ENCODE results near the gene BORCS8. TPM values are rescaled to one million over a fixed set of nuclear protein-coding genes. Genes with fewer than 3 reads are reported as not detected.

Gene BORCS8
- total and polyA plus RNA-seq, 2 of the 13 experiments (the other 11 are each of a cell fraction or from before 2014, with no cell fraction given), result 9.6 to 13.3 TPM

Small RNAs within 50 kb of the gene (small RNA-seq; reads per million reads assigned to genes)
- gene RNU6-1028P (ENCODE audit: insufficient read depth in 2 of 3, insufficient read length in 3 of 3, low read depth in 2 of 3, low replicate concordance in 1 of 3), result 0 reads per million in 3 experiments

Other genes starting within 250 kb of the BORCS8 start
- gene SUGP2, start 158.6 kb downstream of the BORCS8 start, total RNA-seq (2016; rRNA removed; fragmentation: Illumina TruSeq; extraction: Trizol), result 32.3 and 40.6 TPM in 2 replicates
- gene SUGP2, start 158.6 kb downstream of the BORCS8 start, polyA plus RNA-seq (2011; rRNA removed), result 57.7 and 63.4 TPM in 2 replicates
- gene ARMC6, start 158.5 kb downstream of the BORCS8 start, total RNA-seq (2016; rRNA removed; fragmentation: Illumina TruSeq; extraction: Trizol), result 36.8 and 42.7 TPM in 2 replicates
- gene ARMC6, start 158.5 kb downstream of the BORCS8 start, polyA plus RNA-seq (2011; rRNA removed), result 16.2 and 24.6 TPM in 2 replicates
- gene SLC25A42, start 128.2 kb downstream of the BORCS8 start, total RNA-seq (2016; rRNA removed; fragmentation: Illumina TruSeq; extraction: Trizol), result 13.5 and 18.3 TPM in 2 replicates
- gene SLC25A42, start 128.2 kb downstream of the BORCS8 start, polyA plus RNA-seq (2011; rRNA removed), result 12.8 and 13.0 TPM in 2 replicates
- gene TMEM161A, start 53.7 kb downstream of the BORCS8 start, total RNA-seq (2016; rRNA removed; fragmentation: Illumina TruSeq; extraction: Trizol), result 10.3 and 25.9 TPM in 2 replicates
- 31.4 and 42.7 TPM in 2 replicates for gene TMEM161A, start 53.7 kb downstream of the BORCS8 start, polyA plus RNA-seq (2011; rRNA removed)
- gene MEF2B, start 21.9 kb downstream of the BORCS8 start, total RNA-seq (2016; rRNA removed; fragmentation: Illumina TruSeq; extraction: Trizol), result 0.44 and 1.2 TPM in 2 replicates
- 1.7 and 2.3 TPM in 2 replicates for gene MEF2B, start 21.9 kb downstream of the BORCS8 start, polyA plus RNA-seq (2011; rRNA removed)
- gene RFXANK, start 106 bp upstream of the BORCS8 start, total RNA-seq (2016; rRNA removed; fragmentation: Illumina TruSeq; extraction: Trizol), result 80.7 and 83.1 TPM in 2 replicates
- 49.9 and 56.1 TPM in 2 replicates for gene RFXANK, start 106 bp upstream of the BORCS8 start, polyA plus RNA-seq (2011; rRNA removed)
- 25.5 and 26.8 TPM in 2 replicates for gene NR2C2AP, start 11.3 kb upstream of the BORCS8 start, total RNA-seq (2016; rRNA removed; fragmentation: Illumina TruSeq; extraction: Trizol)
- gene NR2C2AP, start 11.3 kb upstream of the BORCS8 start, polyA plus RNA-seq (2011; rRNA removed), result 12.2 and 13.8 TPM in 2 replicates
- not detected in 2 replicates for gene NCAN, start 19.8 kb upstream of the BORCS8 start, total RNA-seq (2016; rRNA removed; fragmentation: Illumina TruSeq; extraction: Trizol)
- 0.05 TPM in 1 of 2 replicates, not detected in the other for gene NCAN, start 19.8 kb upstream of the BORCS8 start, polyA plus RNA-seq (2011; rRNA removed)
- gene TM6SF2, start 81.1 kb upstream of the BORCS8 start, total RNA-seq (2016; rRNA removed; fragmentation: Illumina TruSeq; extraction: Trizol), result 0.53 and 1.1 TPM in 2 replicates
- 2.5 and 4.4 TPM in 2 replicates for gene TM6SF2, start 81.1 kb upstream of the BORCS8 start, polyA plus RNA-seq (2011; rRNA removed)
- 17.7 and 25.9 TPM in 2 replicates for gene SUGP1, start 128.4 kb upstream of the BORCS8 start, total RNA-seq (2016; rRNA removed; fragmentation: Illumina TruSeq; extraction: Trizol)
- gene SUGP1, start 128.4 kb upstream of the BORCS8 start, polyA plus RNA-seq (2011; rRNA removed), result 21.6 and 29.1 TPM in 2 replicates
- 11.2 and 16.8 TPM in 2 replicates for gene MAU2, start 128.7 kb upstream of the BORCS8 start, total RNA-seq (2016; rRNA removed; fragmentation: Illumina TruSeq; extraction: Trizol)
- 33.8 and 42.5 TPM in 2 replicates for gene MAU2, start 128.7 kb upstream of the BORCS8 start, polyA plus RNA-seq (2011; rRNA removed)
- gene GATAD2A, start 213.5 kb upstream of the BORCS8 start, total RNA-seq (2016; rRNA removed; fragmentation: Illumina TruSeq; extraction: Trizol), result 25.1 and 28.6 TPM in 2 replicates
- gene GATAD2A, start 213.5 kb upstream of the BORCS8 start, polyA plus RNA-seq (2011; rRNA removed), result 15.1 and 16.8 TPM in 2 replicates